Upper lobe of left lung (tissue), 4 donors: Measurements from ENCODE around the gene MKI67.

Experiments used
- CTCF ChIP-seq, 6 experiments: fragments of 450-650 bp in 4 of 6; fragments of 200-600 bp in 2 of 6; sonication (generic) in 2 of 6; IDR thresholded peaks; one replicate each; pipeline ENCODE4 v1.5.1; 2016 to 2019; ENCODE audit warnings: antibody characterized with exemption in 6 of 6
- EP300 ChIP-seq, 4 donors: sonication (generic); formaldehyde crosslinking; IDR thresholded peaks; one replicate each; pipeline ENCODE4 v1.5.1; 2017; ENCODE audit warnings: antibody characterized with exemption in 4 of 4, control low read depth in 2 of 4
- POLR2A ChIP-seq, 4 donors: fragments of 450-650 bp; IDR thresholded peaks; one replicate each; pipeline ENCODE4 v1.5.1; 2016 to 2017; ENCODE audit warnings: antibody characterized with exemption in 4 of 4, mild to moderate bottlenecking in 2 of 4
- POLR2AphosphoS5 ChIP-seq, 2 donors: sonication (generic); formaldehyde crosslinking; IDR thresholded peaks; one replicate each; pipeline ENCODE4 v1.5.1; 2017; ENCODE audit warnings: antibody characterized with exemption in 2 of 2

- TF ChIP-seq POLR2AphosphoS5 (IDR thresholded peaks at IDR 0.05) (no peak), CTCF (IDR thresholded peaks at IDR 0.05) (no peak), POLR2A (IDR thresholded peaks at IDR 0.05) (no peak), EP300 (IDR thresholded peaks at IDR 0.05) (no peak)
Observed at GRCh38 chr10:128113026-128113425, 13.2 kb downstream of the MKI67 start.
